ENCODE data around the gene ALK.

GRCh38 chr2:29343830-29344229, 577.6 kb downstream of the ALK start:
- TF ChIP-seq EZH2 (IDR thresholded peaks at IDR 0.05) (no peak), POLR2AphosphoS5 (IDR thresholded peaks at IDR 0.05; ENCODE audit: borderline replicate concordance, low read depth, low read length) (no peak)
